Stimulated activated naive CD8-positive, alpha-beta T cell treated with anti-CD3 and anti-CD28 coated beads, Interleukin-15, Interleukin-2, amounts not matched to agents 100 U/mL and 50 U/mL, for 24 hours (primary cell): ENCODE measurements around the gene TESK2.

Source experiments
- ATAC-seq: fragments of 150-1000 bp; cut with Tn5 transposase; one replicate; pipeline ENCODE4 v1.10.0; 2021
- DNase-seq: peaks from one replicate; pipeline ENCODE4 v3.0.0; 2021

The TESK2 gene

DNA sequence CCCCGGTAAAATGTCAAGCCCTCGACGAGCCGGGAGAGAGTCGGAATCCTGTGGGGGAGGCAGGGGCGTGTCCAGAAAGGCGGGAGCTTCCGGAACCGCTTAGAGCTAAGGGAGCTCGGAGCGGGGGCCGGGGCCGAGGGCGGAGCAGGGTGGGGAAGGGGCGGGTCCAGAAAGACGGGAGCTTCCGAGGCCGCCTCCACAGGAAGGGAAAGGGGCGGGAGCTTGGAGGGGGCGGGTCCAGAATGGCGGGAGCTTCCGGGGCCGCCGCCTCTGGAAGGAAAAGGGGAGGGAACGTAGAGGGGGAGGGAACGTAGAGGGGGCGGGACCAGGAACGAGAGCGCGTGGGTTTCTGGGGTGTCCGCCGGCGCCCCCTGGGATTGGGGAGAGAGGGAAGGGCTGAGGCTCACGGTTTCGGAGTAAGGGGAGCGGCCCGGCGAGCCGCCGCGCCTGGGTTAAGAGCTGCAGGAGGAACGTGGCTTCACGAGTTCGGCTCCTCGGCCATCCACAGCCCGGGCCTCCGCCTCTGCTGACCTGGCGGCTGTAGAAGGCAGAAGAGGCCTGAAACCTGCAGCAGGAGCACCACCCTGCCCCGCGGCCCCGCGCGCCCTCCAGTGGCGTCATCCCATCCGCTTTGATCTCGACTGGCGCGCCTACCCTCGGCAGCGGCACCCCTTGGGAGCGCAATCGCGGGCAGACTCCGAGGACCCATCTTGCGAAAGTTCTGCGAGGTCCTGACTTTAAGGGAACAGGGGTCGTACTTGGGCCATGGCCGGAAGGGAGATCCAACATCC, 187.2 kb downstream of the TESK2 start:
- peak; percentile 99 for DNase-seq

DNA sequence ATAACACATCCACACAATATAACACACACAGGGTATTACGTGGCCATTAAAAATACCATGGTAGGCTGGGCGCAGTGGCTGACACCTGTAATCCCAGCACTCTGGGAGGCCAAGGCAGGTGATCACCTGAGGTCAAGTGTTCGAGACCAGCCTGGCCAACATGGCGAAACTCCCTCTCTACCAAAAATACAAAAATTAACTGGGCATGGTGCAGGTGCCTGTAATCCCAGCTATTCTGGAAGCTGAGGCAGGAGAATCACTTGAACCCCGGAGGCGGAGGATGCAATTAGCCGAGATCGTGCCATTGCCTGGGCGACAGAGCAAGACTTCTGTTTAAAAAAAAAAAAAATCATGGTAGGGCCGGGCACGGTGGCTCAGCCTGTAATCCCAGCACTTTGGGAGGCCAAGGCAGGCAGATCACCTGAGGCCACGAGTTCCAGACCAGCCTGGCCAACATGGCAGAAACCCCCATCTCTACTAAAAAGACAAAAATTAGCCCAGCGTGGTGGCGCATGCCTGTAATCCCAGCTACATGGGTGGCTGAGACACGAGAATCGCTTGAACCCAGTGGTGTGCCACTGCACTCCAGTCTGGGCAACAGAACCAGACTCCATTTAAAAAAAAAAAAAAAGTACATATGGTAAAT, 188.3 kb downstream of the TESK2 start:
- ATAC-seq (no peak), DNase-seq (no peak)

More for the DNA sequence above, 187.2 kb downstream of the TESK2 start:
- peak; percentile 86 for ATAC-seq

DNA sequence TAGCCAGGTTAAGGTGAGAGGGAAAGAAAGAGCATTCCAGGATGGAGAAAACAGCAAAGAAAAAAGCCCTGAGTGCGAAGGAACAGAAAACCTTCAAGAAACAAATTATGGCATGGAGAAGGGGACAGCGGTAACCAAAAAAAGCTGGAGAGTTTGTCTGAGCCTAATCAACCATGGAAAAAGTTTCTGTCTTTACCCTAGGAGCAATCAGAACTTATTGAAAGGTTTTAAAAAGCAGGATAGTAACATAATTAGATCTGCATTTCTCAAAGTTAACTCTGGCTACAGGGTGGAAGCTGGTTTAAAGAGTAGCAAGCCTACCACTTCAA, 190.3 kb downstream of the TESK2 start:
- ATAC-seq (no peak), DNase-seq (no peak)

DNA sequence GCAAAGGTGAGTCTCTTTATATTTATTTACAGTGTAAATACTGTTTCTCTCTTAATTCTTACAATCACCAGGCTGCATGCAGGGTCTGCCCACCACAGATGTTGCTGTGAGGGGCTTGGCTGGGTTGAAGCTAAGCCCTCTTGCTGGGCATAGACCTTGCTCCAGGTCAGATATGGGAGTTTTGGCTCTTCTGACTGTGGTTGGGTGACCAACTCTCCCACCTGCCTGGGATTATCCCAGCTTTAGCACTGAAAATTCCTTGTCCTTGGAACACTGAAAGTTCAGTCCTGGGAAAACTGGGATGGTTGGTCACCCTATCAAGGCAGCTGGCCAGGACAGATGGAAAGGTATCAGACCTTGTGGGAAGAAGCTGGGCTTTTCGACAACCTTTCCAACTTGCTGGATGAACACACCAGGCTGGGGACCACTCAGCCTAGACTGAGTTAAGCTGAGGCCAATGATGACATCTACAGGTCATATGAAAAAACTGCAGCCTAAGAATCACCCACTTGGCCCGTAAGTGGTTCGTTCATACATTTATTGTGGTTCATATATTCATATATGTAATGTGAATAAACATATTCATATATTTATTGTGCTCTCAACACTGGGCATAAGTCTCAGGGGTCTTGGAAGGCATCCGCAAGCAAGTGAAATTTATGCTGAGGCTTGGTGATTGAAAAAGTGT, 190.8 kb downstream of the TESK2 start:
- DNase-seq: peak; percentile 30
- ATAC-seq: peak; percentile 20

DNA sequence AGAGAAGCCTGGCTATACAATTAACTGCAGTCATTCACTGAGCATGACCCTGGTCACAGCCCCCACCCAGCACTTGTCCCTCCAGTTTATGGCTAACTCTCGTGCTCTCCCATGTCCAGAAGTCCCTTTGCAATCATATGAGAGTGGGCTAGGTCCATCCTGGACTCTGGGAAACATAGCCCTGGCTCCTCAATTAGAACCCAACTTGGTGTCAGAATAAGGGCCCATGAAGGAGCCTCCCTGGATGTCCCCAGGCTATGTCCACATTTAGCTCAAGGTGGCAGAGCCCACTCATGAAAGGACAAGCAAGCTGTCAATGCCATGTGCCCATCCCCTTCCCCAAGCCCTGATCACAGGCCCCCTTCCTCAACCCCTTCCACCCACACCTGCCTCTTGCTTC, 191.7 kb downstream of the TESK2 start:
- ATAC-seq (no peak), DNase-seq (no peak)

DNA sequence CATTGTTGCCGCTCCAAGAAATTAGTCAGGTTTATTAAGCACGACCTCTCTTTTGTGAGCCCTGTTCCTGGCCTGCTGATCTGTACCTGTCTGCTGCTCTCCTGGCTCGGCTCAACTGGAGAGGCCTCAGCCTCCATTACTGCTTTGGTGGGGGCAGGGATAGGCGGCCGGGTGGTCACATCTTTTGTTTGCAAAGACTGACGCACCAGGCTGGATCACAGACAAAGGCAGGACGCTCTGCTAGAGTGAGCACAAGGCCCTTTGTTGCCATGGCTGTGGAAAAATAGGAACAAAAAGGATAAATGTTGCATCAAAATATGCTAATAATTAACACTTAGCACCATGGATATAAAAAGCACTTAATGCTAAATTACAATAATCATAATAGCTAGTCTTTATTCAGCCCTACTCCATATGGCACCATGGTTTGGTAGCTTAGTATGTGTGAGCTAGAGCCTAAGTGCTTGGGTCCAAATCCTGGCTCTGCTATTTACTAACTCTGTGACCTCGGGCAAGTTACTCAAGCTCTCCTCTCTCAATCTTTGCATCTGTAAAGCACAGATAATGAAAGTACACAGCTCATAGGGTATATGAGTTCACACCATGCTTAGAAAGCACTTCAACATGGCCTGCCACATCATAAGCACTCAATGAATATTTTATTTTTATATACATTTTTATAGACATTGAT, 193.2 kb downstream of the TESK2 start:
- no peak for ATAC-seq
- DNase-seq: no peak
